Measurements from ENCODE around the gene LRRC43. TPM values are rescaled to one million over a fixed set of nuclear protein-coding genes. Genes with fewer than 3 reads are reported as not detected.

The LRRC43 gene
- total RNA-seq, 1 donor from 2014 or later = not detected

DNA sequence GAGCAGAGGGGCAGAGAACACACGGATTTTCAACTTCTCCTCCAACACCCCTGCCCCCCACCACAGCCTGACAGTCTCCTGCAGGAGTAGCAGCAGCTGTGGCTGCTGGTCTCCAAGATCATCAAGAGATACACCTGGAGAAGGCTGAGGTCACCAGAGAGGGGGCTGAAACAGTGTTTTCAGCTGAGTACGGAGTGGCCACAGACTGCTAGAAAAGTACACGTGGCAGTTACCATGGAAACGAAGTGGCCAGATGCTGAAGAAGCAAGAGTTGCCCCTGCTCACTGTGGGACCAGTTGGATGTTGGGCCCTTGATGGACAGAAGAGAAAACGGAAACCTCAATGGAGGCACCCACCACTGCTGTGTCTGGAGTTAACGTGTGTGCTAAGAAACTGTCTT is 47.9 kb downstream of the LRRC43 start:
- peaks cover 59% of the 10 kb centered on the region for H3K36me3 Mint-ChIP-seq (ENCODE audit: low read depth)

DNA sequence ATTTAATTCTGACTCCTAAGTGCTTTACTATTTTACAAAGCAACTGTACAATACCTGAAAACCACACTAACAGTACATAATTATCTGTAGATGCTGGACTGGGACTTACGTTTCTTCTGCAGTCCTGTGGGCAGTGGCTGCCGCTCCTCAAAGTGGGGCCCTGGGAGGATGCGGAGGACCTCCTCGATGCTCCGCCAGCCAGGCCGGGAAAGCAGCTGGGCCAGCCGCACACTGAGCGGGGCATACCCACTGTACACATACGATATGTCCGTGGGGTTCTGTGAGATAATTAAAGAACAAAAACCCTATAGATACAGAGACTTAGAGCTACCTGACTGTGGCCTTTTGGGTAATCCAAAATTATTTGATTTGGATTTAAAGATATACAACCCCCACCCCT is 49.8 kb downstream of the LRRC43 start:
- TF ChIP-seq, protein P1, sequence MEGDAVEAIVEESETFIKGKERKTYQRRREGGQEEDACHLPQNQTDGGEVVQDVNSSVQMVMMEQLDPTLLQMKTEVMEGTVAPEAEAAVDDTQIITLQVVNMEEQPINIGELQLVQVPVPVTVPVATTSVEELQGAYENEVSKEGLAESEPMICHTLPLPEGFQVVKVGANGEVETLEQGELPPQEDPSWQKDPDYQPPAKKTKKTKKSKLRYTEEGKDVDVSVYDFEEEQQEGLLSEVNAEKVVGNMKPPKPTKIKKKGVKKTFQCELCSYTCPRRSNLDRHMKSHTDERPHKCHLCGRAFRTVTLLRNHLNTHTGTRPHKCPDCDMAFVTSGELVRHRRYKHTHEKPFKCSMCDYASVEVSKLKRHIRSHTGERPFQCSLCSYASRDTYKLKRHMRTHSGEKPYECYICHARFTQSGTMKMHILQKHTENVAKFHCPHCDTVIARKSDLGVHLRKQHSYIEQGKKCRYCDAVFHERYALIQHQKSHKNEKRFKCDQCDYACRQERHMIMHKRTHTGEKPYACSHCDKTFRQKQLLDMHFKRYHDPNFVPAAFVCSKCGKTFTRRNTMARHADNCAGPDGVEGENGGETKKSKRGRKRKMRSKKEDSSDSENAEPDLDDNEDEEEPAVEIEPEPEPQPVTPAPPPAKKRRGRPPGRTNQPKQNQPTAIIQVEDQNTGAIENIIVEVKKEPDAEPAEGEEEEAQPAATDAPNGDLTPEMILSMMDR (IDR thresholded peaks at IDR 0.05) = no peak
- CTCF ChIA-PET = interaction anchor here (0.6 kb wide), 1 partner anchor 20 kb away, joined by 3 read pairs; no protein-coding TSS in a partner anchor
- Mint-ChIP-seq H3K27me3 (no peaks in the 10 kb centered on the region), H3K4me1 (no peaks in the 10 kb centered on the region), H3K4me3 (no peak overlapping the region), H3K9me3 (no peaks in the 10 kb centered on the region), H3K36me3 (ENCODE audit: low read depth) (peaks cover 66% of the 10 kb centered on the region), H3K27ac (no peak overlapping the region)
- ATAC-seq (ENCODE audit: low read depth) (no peak), DNase-seq (no peak)
- POLR2A ChIA-PET = no interaction called here
- intact Hi-C loops (cut with micrococcal nuclease) = no loop called here

More for the DNA sequence above, 47.9 kb downstream of the LRRC43 start:
- intact Hi-C loops (cut with micrococcal nuclease) = no loop called here
- ATAC-seq (ENCODE audit: low read depth) (no peak), DNase-seq (no peak)
- Mint-ChIP-seq H3K9me3 (no peaks in the 10 kb centered on the region), H3K27me3 (no peaks in the 10 kb centered on the region), H3K27ac (no peak overlapping the region), H3K4me3 (no peak overlapping the region), H3K4me1 (peaks cover 10% of the 10 kb centered on the region)
- ChIA-PET CTCF (no interaction called here), POLR2A (no interaction called here)
- TF ChIP-seq, protein P1 (IDR thresholded peaks at IDR 0.05) = no peak

DNA sequence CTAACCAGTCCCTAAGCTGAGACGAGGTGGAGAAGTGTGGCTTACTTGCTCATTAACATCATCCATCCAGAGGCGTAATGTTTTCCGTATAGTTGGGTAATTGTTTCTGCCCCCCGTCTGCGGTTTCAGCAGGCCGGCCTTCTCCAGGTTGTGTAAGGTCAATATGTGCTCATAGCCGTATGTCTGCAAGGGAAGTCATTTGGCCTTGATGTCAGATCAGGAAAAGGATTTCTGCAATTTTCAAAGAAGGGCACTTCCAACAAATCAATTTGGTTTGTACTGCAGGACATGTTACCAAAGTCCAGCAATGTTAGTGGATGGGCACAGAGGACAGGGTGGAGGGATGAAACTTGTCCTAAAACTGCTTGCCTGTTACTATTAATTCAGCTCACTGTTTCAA is 52.8 kb downstream of the LRRC43 start:
- H3K9me3 Mint-ChIP-seq = no peaks in the 10 kb centered on the region
- no peak overlapping the region for H3K27ac Mint-ChIP-seq
- intact Hi-C loops (cut with micrococcal nuclease) = no loop called here
- DNase-seq (no peak), ATAC-seq (ENCODE audit: low read depth) (no peak)
- no peaks in the 10 kb centered on the region for H3K27me3 Mint-ChIP-seq
- no peak overlapping the region for H3K4me3 Mint-ChIP-seq
- TF ChIP-seq, protein P1 (IDR thresholded peaks at IDR 0.05) = no peak
- ChIA-PET CTCF (no interaction called here), POLR2A (no interaction called here)
- peaks cover 74% of the 10 kb centered on the region for H3K36me3 Mint-ChIP-seq (ENCODE audit: low read depth)
- no peaks in the 10 kb centered on the region for H3K4me1 Mint-ChIP-seq

DNA sequence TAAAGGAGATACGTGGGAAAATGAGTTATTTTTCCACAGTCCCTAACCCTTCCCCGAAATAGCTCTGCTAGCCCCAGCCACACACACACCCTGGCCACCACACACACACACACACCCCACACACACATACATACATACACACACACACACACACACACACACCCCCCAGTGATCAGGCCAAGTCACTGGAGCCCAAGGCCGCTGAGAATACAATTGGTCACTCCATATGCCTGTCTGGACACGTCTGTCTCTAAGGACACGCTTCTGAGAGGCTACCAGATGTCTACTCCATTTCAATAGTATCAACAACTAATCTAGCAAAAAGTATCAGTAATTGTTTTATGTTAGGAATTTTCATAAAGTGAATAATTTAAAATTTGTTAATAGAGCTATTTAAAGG is 55.9 kb downstream of the LRRC43 start:
- Mint-ChIP-seq H3K4me3 (no peak overlapping the region), H3K27me3 (no peaks in the 10 kb centered on the region), H3K36me3 (ENCODE audit: low read depth) (peaks cover 65% of the 10 kb centered on the region), H3K4me1 (no peaks in the 10 kb centered on the region), H3K9me3 (no peaks in the 10 kb centered on the region), H3K27ac (no peak overlapping the region)
- intact Hi-C loops (cut with micrococcal nuclease) = no loop called here
- DNase-seq (no peak), ATAC-seq (ENCODE audit: low read depth) (no peak)
- POLR2A ChIA-PET = no interaction called here
- CTCF ChIA-PET = no interaction called here
- TF ChIP-seq, protein P1 (IDR thresholded peaks at IDR 0.05) = no peak

DNA sequence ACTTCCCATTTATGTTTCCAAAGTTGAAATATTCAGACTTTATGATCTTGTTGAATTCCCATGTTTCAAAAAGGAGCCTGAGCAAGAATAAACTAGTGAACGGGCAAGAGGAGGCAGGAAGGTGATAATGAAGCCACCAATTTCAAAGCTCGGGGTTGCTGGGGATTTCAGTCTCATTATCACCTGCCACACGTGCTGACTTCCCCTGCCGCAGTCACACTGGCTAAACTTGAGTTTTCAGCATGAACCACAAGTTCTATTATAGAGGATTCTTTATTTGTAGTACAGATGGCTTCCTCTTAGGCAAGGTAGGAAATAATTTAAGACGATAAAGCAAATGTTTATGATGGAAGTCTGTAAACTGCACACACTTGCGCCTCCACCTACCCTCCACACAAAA is 61.0 kb downstream of the LRRC43 start:
- POLR2A ChIA-PET = interaction anchor here (0.7 kb wide), 1 partner anchor 18 kb away, joined by 3 read pairs; the partner anchor contains the start of gene DIABLO
- no peak for ATAC-seq (ENCODE audit: low read depth)

More for the DNA sequence above, 61.0 kb downstream of the LRRC43 start:
- Mint-ChIP-seq H3K4me1 (no peaks in the 10 kb centered on the region), H3K27ac (no peak overlapping the region), H3K36me3 (ENCODE audit: low read depth) (peaks cover 69% of the 10 kb centered on the region), H3K4me3 (no peak overlapping the region), H3K27me3 (no peaks in the 10 kb centered on the region), H3K9me3 (no peaks in the 10 kb centered on the region)
- intact Hi-C loops (cut with micrococcal nuclease) = no loop called here
- TF ChIP-seq, protein P1 (IDR thresholded peaks at IDR 0.05) = no peak
- CTCF ChIA-PET = no interaction called here
- no peak for DNase-seq
